GM19240 (cell line): ENCODE results near the gene GNAS-AS1.

Experiments
- DNase-seq: peaks from one replicate; pipeline ENCODE4 v3.0.0; 2011; ENCODE audit warnings: low spot score; ENCODE audit not compliant: insufficient read length

Gene GNAS-AS1

GRCh38 chr20:58886546-58886945 is 35.8 kb upstream of the GNAS-AS1 start:
- DNase-seq = peak; percentile 57

GRCh38 chr20:58884966-58885365 is 34.3 kb upstream of the GNAS-AS1 start:
- DNase-seq = no peak

- DNase-seq = no peak
Measured at GRCh38 chr20:58883241-58883691, 32.6 kb upstream of the GNAS-AS1 start.

- no peak for DNase-seq
Measured at GRCh38 chr20:58882704-58883089, 32.0 kb upstream of the GNAS-AS1 start.

- DNase-seq = no peak
Measured at GRCh38 chr20:58880994-58881752, 30.5 kb upstream of the GNAS-AS1 start.

- DNase-seq = no peak
Measured at GRCh38 chr20:58880441-58880840, 29.7 kb upstream of the GNAS-AS1 start.

GRCh38 chr20:58878399-58878798 is 27.7 kb upstream of the GNAS-AS1 start:
- DNase-seq = no peak

GRCh38 chr20:58877976-58878360 is 27.3 kb upstream of the GNAS-AS1 start:
- no peak for DNase-seq

GRCh38 chr20:58877050-58877975 is 26.6 kb upstream of the GNAS-AS1 start:
- no peak for DNase-seq

- no peak for DNase-seq
Measured at GRCh38 chr20:58876437-58876836, 25.7 kb upstream of the GNAS-AS1 start.

- DNase-seq = no peak
Measured at GRCh38 chr20:58875541-58876134, 24.9 kb upstream of the GNAS-AS1 start.

- DNase-seq = no peak
Measured at GRCh38 chr20:58875111-58875510, 24.4 kb upstream of the GNAS-AS1 start.

- DNase-seq = no peak
Measured at GRCh38 chr20:58874469-58874868, 23.8 kb upstream of the GNAS-AS1 start.

- no peak for DNase-seq
Measured at GRCh38 chr20:58871533-58872102, 20.9 kb upstream of the GNAS-AS1 start.

GRCh38 chr20:58870293-58871014 is 19.8 kb upstream of the GNAS-AS1 start:
- peak; percentile 54 for DNase-seq

- no peak for DNase-seq
Measured at GRCh38 chr20:58869662-58870227, 19.0 kb upstream of the GNAS-AS1 start.

GRCh38 chr20:58868795-58869194 is 18.1 kb upstream of the GNAS-AS1 start:
- no peak for DNase-seq

GRCh38 chr20:58867211-58867610 is 16.5 kb upstream of the GNAS-AS1 start:
- DNase-seq = no peak

GRCh38 chr20:58865843-58866242 is 15.1 kb upstream of the GNAS-AS1 start:
- DNase-seq = no peak

GRCh38 chr20:58864346-58864745 is 13.6 kb upstream of the GNAS-AS1 start:
- no peak for DNase-seq
